ENCODE results near the gene UBE2H. TPM values are rescaled to one million over a fixed set of nuclear protein-coding genes. Genes with fewer than 3 reads are reported as not detected.

UBE2H gene
- total and polyA plus RNA-seq, 2 of the 4 experiments (the other 2 are of a cell fraction) = 34.6 to 49.4 TPM

- TF ChIP-seq CTCF (conservative IDR thresholded peaks at IDR 0.05; ENCODE audit: low read depth, low read length) (no peak), RFX5 (IDR thresholded peaks at IDR 0.05; ENCODE audit: low read depth, low read length) (no peak), MAZ (IDR thresholded peaks at IDR 0.05; ENCODE audit: borderline replicate concordance, low read depth, low read length) (no peak)
Measured at GRCh38 chr7:129855234-129855673, 97.5 kb downstream of the UBE2H start (continued).

- no peak overlapping the region for H3K56ac ChIP-seq (ENCODE audit: extremely low read depth, insufficient read depth, low read length)
- H4K8ac ChIP-seq (ENCODE audit: low read depth in 2 of 2, low read length in 2 of 2) = peak overlapping the region in 1 of 2 experiments; percentile 64; a peak in 2 of 4 replicates
- BruUV-seq (replicated peaks) = no TSS peak
- no peak overlapping the region for H2AK9ac ChIP-seq (replicated peaks; ENCODE audit: low read depth, low read length, poor library complexity)
- peak overlapping the region; percentile 74; the same call in 1 of the 2 replicates for H3K18ac ChIP-seq (ENCODE audit: low read depth, low read length)
- no peaks in the 10 kb centered on the region for H3K9me3 ChIP-seq (ENCODE audit: control insufficient read depth, insufficient read depth, low read length)
- ChIA-PET POLR2A (ENCODE audit: unreplicated experiment) (no interaction called here), CTCF (interaction anchor here (1.5 kb wide), 1 partner anchor 29 kb away, joined by 3 read pairs; no protein-coding TSS in a partner anchor)
- peaks cover 5% of the 10 kb centered on the region; the same call in 1 of the 2 replicates for H4K20me1 ChIP-seq (ENCODE audit: insufficient read depth, low read length)
- H3K27me3 ChIP-seq (ENCODE audit: control insufficient read depth, insufficient read depth, low read length) = no peaks in the 10 kb centered on the region
- TF ChIP-seq MAFK (IDR thresholded peaks at IDR 0.05; ENCODE audit: low read depth, low read length) (no peak), FOS (IDR thresholded peaks at IDR 0.05; ENCODE audit: low read depth, low read length) (no peak), MAZ (IDR thresholded peaks at IDR 0.05; ENCODE audit: borderline replicate concordance, low read depth, low read length) (no peak), USF2 (IDR thresholded peaks at IDR 0.05; ENCODE audit: low read depth, low read length) (no peak), CEBPB (IDR thresholded peaks at IDR 0.05; ENCODE audit: low read depth, low read length) (no peak), SMC3 (IDR thresholded peaks at IDR 0.05; ENCODE audit: low read depth, low read length) (no peak), CHD1 (IDR thresholded peaks at IDR 0.05; ENCODE audit: low read depth, low read length) (no peak), RFX5 (IDR thresholded peaks at IDR 0.05; ENCODE audit: low read depth, low read length) (no peak), RAD21 (IDR thresholded peaks at IDR 0.05; ENCODE audit: low read length) (no peak)
- H3K9ac ChIP-seq (ENCODE audit: low read depth, low read length) = no peak overlapping the region
- H3K4ac ChIP-seq (ENCODE audit: low read depth, low read length) = peak overlapping the region; percentile 34; the same call in 1 of the 2 replicates
- peak overlapping the region; percentile 39; the same call in 1 of the 2 replicates for H3K23ac ChIP-seq (ENCODE audit: low read depth, low read length)
- H2BK20ac ChIP-seq (ENCODE audit: low read depth, low read length) = no peak overlapping the region
- 0 out of 3 replicates have a peak overlapping the region, but pooled peaks have one; percentile 13 for H2BK15ac ChIP-seq (ENCODE audit: low read depth, low read length)
- intact Hi-C loops (cut with micrococcal nuclease) (no loop called here), in situ Hi-C loops (cut with MboI; ENCODE audit: low sequenced_read_pairs) (no loop called here), dilution Hi-C loops (cut with HindIII; ENCODE audit: low sequenced_read_pairs, unreplicated experiment) (no loop called here)
- peak overlapping the region; percentile 66 for H2BK120ac ChIP-seq (ENCODE audit: low read depth, low read length)
- peak overlapping the region; percentile 52; the same call in 1 of the 2 replicates for H4K5ac ChIP-seq (ENCODE audit: low read depth, low read length)
- no peak overlapping the region for H2AK5ac ChIP-seq (ENCODE audit: low read depth, low read length)
- H4K91ac ChIP-seq (ENCODE audit: insufficient read depth, low read depth, low read length) = peak overlapping the region; percentile 5; the same call in 1 of the 2 replicates
- peak overlapping the region; percentile 36; the same call in 1 of the 2 replicates for H3K4me2 ChIP-seq (ENCODE audit: low read depth, low read length)
- DNase-seq (no peak), ATAC-seq (ENCODE audit: low read depth) (no peak)
- peaks cover 16 to 53% of the 10 kb centered on the region in 2 experiments for H3K79me1 ChIP-seq (ENCODE audit: low read depth in 1 of 2, low read length in 2 of 2)
- H3K9me1 ChIP-seq (ENCODE audit: insufficient read depth, low read length) = peaks cover 15% of the 10 kb centered on the region
- peaks cover 12% of the 10 kb centered on the region for H3K36me3 ChIP-seq (ENCODE audit: control insufficient read depth, insufficient read depth, low read length)
- peaks cover 18% of the 10 kb centered on the region for H3K4me1 ChIP-seq (ENCODE audit: control insufficient read depth, insufficient read depth, low read length)
- H2BK5ac ChIP-seq (ENCODE audit: low read depth, low read length, poor library complexity, severe bottlenecking) = peak overlapping the region; percentile 84
- WGBS, 2 experiments (ENCODE audit: extremely low coverage in 2 of 2, insufficient read length in 1 of 2) = no CpG with 5 or more reads among the region's 1 CpG
- H3K27ac ChIP-seq (ENCODE audit: insufficient read depth, low read length) = peak overlapping the region; percentile 74; the same call in 1 of the 2 replicates
- 0 out of 2 replicates have a peak overlapping the region, but pooled peaks have one; percentile 20 for H3K14ac ChIP-seq (replicated peaks; ENCODE audit: low read depth, low read length)
- no peak overlapping the region for H3K4me3 ChIP-seq (ENCODE audit: insufficient read depth, low read depth, low read length)
- H2AFZ ChIP-seq (replicated peaks; ENCODE audit: low read length, poor library complexity) = no peak overlapping the region
Measured at GRCh38 chr7:129854401-129854800, 98.4 kb downstream of the UBE2H start.

Measured in IMR-90 (cell line).